ENCODE measurements around the gene SUCLG2.

DNA sequence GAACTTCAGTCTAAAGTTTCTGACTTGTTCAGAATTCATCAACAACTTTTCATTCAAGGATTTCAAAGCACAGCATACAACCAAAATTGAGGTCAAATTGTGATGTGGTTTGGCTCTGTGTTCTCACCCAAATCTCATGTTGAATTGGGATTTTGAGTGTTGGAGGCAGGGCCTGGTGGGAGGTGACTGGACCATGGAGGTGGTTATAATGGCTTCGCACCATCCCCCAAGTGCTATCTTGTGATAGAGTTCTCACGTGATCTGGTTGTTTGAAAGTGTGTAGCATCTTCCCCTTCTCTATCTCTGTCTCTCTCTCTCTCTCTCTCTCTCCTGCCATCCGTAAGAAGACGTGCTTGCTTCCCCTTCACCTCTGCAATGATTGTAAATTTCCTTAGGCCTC, 19.6 kb upstream of the SUCLG2 start:
- TF ChIP-seq POLR2A (IDR thresholded peaks at IDR 0.05; ENCODE audit: low read depth, low read length) = no peak
- TF ChIP-seq TAF1 (IDR thresholded peaks at IDR 0.05; ENCODE audit: low read depth, low read length) = no peak
- no peak for TF ChIP-seq POU2F2 (IDR thresholded peaks at IDR 0.05; ENCODE audit: low read depth, low read length)
- no peak for TF ChIP-seq SPI1 (IDR thresholded peaks at IDR 0.05; ENCODE audit: low read depth, low read length)
- no peak for TF ChIP-seq POLR2AphosphoS5 (IDR thresholded peaks at IDR 0.05; ENCODE audit: low read depth, low read length)
- no peak for TF ChIP-seq PAX5 (IDR thresholded peaks at IDR 0.05; ENCODE audit: insufficient read depth, low read length, severe bottlenecking)

Measured in GM12891 (cell line).